AG10803 (cell line): ENCODE results near the gene CTNND2.
"Not testable (repeated sequence)": the region's sequence is repeated elsewhere in the genome, so short reads cannot be mapped to it uniquely, and the experiment has no call there.

ENCODE experiments used
- DNase-seq: peaks from one replicate; pipeline ENCODE4 v3.0.0; 2010; ENCODE audit warnings: low read depth
- H3K4me3 ChIP-seq: 2 replicates; pipeline ENCODE4 v1.5.1; 2011; ENCODE audit warnings: mild to moderate bottlenecking, low read length, control low read depth
- TF ChIP-seq, protein P1 (sequence below): conservative IDR thresholded peaks from 2 replicates; pipeline ENCODE4 v1.5.1; 2011; ENCODE audit warnings: mild to moderate bottlenecking, low read length, control low read depth, inconsistent platforms

CTNND2 gene

DNA sequence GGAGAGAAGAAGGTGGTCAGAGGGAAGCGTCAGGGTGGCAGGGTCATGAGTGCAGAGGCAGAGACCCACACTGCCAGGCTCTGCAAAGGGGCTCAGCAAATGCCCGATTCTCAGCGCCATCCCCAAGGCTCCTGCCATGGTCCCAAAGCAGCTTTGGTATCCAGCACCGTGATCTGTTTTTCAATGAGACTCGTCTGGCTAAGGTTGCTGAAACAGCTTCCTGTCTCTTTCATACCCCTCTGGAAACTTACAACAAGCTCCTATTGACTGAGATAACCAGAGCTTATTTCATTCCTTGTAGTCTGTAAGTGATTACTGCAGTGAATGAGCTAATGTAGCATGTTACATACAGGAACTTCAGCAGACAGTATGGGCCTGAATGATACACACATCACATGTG, 574.6 kb downstream of the CTNND2 start:
- no peak overlapping the region for H3K4me3 ChIP-seq
- no peak for DNase-seq
- TF ChIP-seq, protein P1, sequence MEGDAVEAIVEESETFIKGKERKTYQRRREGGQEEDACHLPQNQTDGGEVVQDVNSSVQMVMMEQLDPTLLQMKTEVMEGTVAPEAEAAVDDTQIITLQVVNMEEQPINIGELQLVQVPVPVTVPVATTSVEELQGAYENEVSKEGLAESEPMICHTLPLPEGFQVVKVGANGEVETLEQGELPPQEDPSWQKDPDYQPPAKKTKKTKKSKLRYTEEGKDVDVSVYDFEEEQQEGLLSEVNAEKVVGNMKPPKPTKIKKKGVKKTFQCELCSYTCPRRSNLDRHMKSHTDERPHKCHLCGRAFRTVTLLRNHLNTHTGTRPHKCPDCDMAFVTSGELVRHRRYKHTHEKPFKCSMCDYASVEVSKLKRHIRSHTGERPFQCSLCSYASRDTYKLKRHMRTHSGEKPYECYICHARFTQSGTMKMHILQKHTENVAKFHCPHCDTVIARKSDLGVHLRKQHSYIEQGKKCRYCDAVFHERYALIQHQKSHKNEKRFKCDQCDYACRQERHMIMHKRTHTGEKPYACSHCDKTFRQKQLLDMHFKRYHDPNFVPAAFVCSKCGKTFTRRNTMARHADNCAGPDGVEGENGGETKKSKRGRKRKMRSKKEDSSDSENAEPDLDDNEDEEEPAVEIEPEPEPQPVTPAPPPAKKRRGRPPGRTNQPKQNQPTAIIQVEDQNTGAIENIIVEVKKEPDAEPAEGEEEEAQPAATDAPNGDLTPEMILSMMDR: no peak

DNA sequence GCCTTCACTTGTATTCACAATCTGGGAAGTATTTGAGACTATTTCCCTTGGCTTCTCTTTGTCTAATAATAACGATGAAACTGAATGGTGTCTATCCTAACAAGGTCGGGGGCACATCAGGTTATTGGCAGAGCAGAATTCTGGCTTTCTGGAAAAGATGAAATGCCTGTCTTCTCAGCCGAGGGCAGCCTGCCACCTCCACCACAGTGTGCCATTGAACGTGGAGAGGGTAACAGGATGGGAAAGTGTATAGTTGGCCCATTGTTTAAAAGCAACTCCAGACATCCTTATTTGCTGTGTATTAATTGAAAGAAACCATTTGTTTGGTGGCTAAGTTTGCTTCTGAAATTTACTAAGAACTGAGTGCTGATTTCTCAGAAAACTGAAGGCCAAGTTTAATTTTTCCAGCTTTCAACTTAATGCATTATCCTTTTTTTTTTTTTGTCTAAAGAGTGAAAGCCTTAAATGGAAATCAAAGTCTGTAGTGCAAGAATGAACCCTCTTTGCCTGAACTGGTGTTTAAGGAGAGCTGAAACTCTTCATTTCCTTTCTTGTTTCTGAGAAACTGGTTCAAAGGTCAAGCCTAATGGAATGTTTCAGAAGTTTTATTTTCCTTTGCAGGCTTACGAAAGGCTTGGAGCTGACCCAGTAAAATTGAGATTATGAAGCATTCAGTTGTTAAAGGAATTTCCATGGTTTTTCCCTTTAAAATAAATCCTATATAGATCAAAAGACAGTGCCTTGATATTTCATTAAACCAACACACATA, 579.5 kb downstream of the CTNND2 start:
- H3K4me3 ChIP-seq: no peak overlapping the region
- DNase-seq: no peak
- TF ChIP-seq, protein P1: no peak

DNA sequence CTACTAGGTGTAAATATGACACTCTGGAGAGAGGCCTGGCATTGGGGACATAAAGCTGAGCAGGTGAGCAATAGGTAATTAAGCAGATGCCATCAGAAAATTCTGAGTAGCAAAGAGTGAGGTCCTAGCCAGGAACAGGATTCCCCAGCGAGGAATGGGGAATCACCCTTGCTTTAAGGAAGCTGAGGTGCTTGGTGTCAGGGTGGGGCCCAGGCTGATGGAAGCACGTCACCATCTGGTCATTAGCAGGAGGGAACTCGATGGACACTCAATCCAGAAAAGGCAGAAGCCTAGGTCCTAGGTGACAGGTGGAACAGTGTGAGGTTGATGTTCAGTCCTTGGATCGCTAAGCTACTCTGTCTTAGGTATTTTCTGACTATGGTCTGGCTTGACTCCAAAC, 580.5 kb downstream of the CTNND2 start:
- TF ChIP-seq, protein P1: no peak
- no peak overlapping the region for H3K4me3 ChIP-seq
- DNase-seq: no peak

DNA sequence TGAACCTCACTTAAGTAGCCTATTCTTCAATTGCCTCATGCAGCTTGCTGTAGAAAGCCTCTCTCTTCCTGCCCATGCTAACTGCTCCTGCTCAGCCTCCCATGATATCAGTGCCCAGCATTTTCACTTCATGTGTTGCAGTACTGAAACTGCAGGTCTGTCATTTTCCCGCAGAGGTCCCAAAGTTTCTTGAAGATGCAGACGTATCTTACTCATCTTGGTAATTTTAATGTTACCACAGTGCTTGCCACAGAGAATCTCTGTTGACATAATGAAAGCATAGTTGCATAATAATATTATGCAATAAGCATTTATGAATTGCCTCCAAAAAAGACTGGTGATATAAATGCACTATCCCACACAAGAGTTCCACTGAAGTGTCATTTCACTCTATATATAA, 582.1 kb downstream of the CTNND2 start:
- DNase-seq: no peak
- TF ChIP-seq, protein P1: no peak
- no peak overlapping the region for H3K4me3 ChIP-seq

DNA sequence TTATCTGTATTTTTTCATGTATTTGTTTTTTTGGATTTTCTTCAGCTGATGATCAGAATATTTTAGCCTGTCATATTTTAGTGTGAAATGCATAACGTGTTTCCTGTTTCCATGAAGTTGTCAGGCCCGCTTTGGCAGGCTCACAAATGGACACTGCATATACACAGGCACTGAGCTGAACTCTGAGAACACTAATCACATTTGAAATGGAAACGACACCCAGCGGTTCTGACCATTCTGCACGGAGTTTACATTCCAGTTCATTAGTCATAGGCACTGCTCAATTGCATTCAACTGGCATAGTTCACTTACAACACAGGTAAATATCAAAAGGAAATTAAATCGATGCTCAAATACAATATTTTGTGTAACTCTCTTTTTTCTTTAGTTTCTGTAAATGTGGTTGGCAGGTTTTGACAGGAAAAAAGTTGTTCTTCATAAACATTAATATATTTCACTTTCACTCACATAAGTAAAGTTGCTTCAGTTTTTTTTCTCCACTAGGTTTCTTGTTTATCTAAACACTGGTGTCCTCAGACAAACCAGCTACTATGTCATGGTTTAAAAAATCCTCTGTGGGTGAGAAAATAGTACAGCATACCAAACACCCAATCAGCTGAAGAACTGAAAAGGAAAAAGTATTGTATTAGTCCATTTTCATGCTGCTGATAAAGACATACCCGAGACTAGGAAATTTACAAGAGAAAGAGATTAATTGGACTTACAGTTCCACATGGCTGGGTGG, 584.2 kb downstream of the CTNND2 start:
- DNase-seq: no peak
- no peak overlapping the region for H3K4me3 ChIP-seq
- TF ChIP-seq, protein P1: no peak

DNA sequence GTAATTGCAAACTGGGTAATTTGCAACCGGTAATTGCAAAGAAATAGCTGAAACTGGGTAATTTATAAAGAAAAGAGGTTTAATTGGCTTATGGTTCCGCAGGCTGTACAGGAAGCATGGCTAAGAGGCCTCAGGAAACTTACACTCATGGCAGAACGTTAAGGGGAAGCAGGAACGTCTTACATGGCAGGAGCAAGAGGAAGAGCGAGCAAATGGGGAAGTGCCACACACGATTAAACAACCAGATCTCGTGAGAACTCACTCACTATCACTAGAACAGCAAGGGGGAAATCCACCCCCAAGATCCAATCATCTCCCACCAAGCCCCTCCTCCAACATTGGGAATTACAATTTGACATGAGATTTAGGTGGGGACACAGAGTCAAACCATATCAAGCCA, 590.6 kb downstream of the CTNND2 start:
- not testable (repeated sequence) for DNase-seq, H3K4me3 ChIP-seq

DNA sequence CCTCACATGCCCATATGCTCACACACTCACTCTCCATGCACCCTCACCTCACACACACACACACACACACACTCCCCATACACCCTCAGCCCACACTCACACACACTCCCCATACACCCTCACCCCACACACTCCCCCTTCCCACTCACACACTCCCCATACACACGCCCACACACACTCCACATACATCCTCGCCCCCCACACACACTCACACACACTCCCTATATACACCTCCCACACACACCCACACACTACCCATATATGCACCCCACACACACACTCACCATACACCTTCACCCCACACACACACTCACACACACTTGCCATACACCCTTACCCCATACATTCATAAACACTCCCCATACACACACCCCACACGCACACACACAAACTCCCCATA, 592.5 kb downstream of the CTNND2 start:
- TF ChIP-seq, protein P1: no peak
- H3K4me3 ChIP-seq: no peak overlapping the region
- no peak for DNase-seq
